Karpas-422 (cell line): ENCODE data around the gene TFF2. TPM values are rescaled to one million over a fixed set of nuclear protein-coding genes. Genes with fewer than 3 reads are reported as not detected.
A peak's percentile ranks its signal among the peaks of the same experiment; 100 is the strongest.

Source experiments
- DNase-seq: peaks from one replicate; pipeline ENCODE4 v3.0.0-alpha.2; 2015
- H2AFZ ChIP-seq: fragments of 200-600 bp; sonication (generic); 2 replicates; pipeline ENCODE4 v1.6.1; 2014; ENCODE audit warnings: antibody characterized with exemption, low read length, mixed read lengths
- H3K27ac ChIP-seq: fragments of 200-600 bp; sonication (generic); 2 replicates; pipeline ENCODE4 v1.5.1; 2014; ENCODE audit warnings: mild to moderate bottlenecking, low read length, moderate library complexity
- H3K27me3 ChIP-seq: fragments of 200-600 bp; sonication (generic); 2 replicates; pipeline ENCODE4 v1.6.1; 2014; ENCODE audit warnings: low read length, mixed read lengths
- H3K36me3 ChIP-seq: fragments of 200-600 bp; sonication (generic); 2 replicates; pipeline ENCODE4 v1.6.1; 2014; ENCODE audit warnings: low read length, mixed read lengths; ENCODE audit not compliant: insufficient read depth
- H3K4me1 ChIP-seq: fragments of 200-600 bp; sonication (generic); 2 replicates; pipeline ENCODE4 v1.6.1; 2014; ENCODE audit warnings: mild to moderate bottlenecking, low read length, mixed read lengths
- H3K4me2 ChIP-seq: fragments of 200-600 bp; sonication (generic); 2 replicates; pipeline ENCODE4 v1.6.1; 2014; ENCODE audit warnings: low read length, low read depth, mild to moderate bottlenecking; ENCODE audit not compliant: poor library complexity, severe bottlenecking
- H3K4me3 ChIP-seq: fragments of 200-600 bp; sonication (generic); 2 replicates; pipeline ENCODE4 v1.5.1; 2014; ENCODE audit warnings: mild to moderate bottlenecking, antibody characterized with exemption, low read length, mixed read lengths
- H3K79me2 ChIP-seq: fragments of 200-600 bp; sonication (generic); 2 replicates; pipeline ENCODE4 v1.6.1; 2014; ENCODE audit warnings: mild to moderate bottlenecking, low read length, mixed read lengths
- H3K9ac ChIP-seq: fragments of 200-600 bp; sonication (generic); 2 replicates; pipeline ENCODE4 v1.6.0; 2014; ENCODE audit warnings: low read length
- H3K9me2 ChIP-seq: fragments of 200-600 bp; sonication (generic), shearing (Covaris generic); replicated peaks from 2 replicates; pipeline ENCODE4 v1.6.0; 2014; ENCODE audit warnings: mild to moderate bottlenecking, low read length, moderate library complexity; ENCODE audit not compliant: insufficient read depth
- H3K9me3 ChIP-seq: fragments of 300-700, 200-600 bp; sonication (generic); 2 replicates; pipeline ENCODE4 v1.6.1; 2014; ENCODE audit warnings: low read length, mixed read lengths
- H4K20me1 ChIP-seq: fragments of 200-600 bp; sonication (generic); 2 replicates; pipeline ENCODE4 v1.6.1; 2014; ENCODE audit warnings: mild to moderate bottlenecking, antibody characterized with exemption, low read length, low read depth; ENCODE audit not compliant: insufficient read depth
- total RNA-seq: library from RNA; depleted of rRNA; stranded (reverse); fragments of >200 nt; shearing (Covaris generic); gene quantifications from 2 replicates; pipeline ENCODE4 v1.2.3, GENCODE V29; 2014; ENCODE audit warnings: low replicate concordance

The TFF2 gene
- total RNA-seq, 1 experiment from 2014 or later: not detected

DNA sequence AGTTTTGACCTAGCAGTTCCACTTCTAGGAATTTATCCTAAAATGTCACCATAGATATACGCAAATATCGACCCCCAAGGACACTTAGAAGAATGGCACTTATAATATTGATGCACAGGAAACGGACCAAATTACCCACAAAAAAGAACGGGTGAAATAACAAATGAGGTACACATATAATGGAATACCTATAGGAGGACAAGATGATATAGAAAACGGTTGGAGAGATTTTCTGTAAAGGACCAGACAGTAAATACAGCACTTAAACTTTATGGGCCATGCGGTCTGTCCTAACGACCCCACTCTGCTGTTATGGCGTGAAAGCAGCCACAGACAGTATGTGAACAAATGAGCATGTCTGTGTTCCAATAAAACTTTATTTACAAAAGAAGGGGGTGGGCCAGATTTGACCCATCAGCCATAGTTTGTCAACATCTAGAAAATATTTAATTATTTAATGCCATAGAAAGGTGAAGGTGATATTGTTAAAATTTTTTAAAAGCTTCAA lies 42.7 kb upstream of the TFF2 start:
- no peaks in the 10 kb centered on the region for H3K36me3 ChIP-seq
- H4K20me1 ChIP-seq: no peaks in the 10 kb centered on the region
- no peak overlapping the region for H2AFZ ChIP-seq
- H3K4me1 ChIP-seq: peaks cover 35% of the 10 kb centered on the region
- no peaks in the 10 kb centered on the region for H3K79me2 ChIP-seq
- H3K9ac ChIP-seq: no peak overlapping the region
- no peak overlapping the region for H3K27ac ChIP-seq
- H3K9me3 ChIP-seq: no peaks in the 10 kb centered on the region
- no peaks in the 10 kb centered on the region for H3K27me3 ChIP-seq
- H3K4me3 ChIP-seq: no peak overlapping the region
- H3K4me2 ChIP-seq: peak overlapping the region; percentile 28
- DNase-seq: no peak
- no peaks in the 10 kb centered on the region for H3K9me2 ChIP-seq

DNA sequence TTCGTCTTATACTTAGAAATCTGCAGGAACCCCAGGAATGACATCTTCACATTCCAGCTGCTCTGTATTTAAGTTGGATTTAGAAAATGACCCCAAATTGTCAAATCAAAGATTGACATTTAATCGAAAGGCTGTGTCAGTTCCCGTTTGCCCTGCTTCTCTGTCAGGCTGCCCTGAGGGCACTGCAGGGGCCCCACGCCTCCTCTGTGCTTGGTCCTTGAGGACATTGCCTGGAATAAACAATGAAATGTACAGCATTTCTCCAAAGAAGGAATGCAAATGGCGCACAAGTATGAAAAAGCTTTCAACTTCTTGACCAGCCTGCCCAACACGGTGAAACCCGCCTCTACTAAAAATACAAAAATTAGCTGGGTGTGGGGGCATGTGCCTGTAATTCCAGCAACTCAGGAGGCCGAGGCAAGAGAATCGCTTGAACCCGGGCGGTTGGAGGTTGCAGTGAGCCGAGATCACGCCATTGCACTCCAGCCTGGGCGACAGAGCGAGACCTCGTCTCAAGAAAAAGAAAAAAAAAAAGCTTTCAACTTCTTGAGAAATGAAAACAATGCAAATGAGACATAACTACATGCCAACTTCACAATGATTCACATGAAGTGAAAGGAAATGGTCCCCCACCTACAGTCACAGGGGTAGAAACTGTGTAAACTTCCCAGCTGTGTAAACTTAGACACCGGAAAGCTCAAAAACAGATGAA lies 42.1 kb upstream of the TFF2 start:
- Histone ChIP-seq H3K36me3 (no peaks in the 10 kb centered on the region), H3K27ac (no peak overlapping the region), H3K9me3 (no peaks in the 10 kb centered on the region), H4K20me1 (no peaks in the 10 kb centered on the region), H3K9ac (no peak overlapping the region), H3K9me2 (no peaks in the 10 kb centered on the region), H3K4me3 (no peak overlapping the region), H3K27me3 (no peaks in the 10 kb centered on the region), H3K79me2 (no peaks in the 10 kb centered on the region), H3K4me2 (peak overlapping the region; percentile 28), H3K4me1 (peaks cover 29% of the 10 kb centered on the region), H2AFZ (no peak overlapping the region)
- peak; percentile 48 for DNase-seq

DNA sequence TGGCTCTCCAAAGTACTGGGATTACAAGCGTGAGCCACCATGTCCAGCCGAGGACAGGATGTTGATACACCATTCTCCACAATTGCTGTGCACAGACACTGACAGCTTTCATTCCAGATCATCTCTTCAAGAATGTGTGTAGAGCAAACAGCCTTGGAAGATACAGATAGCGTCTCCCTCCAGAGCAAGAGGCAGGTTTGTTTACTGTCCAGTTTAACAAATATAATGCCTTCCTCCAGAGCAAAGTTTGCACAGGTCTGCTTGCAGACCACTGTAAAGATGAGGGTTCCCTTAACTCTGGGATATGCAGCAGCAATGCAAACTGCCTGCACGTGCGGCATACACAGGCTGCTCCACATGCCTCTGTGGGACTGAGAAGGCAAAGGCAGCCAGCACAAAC lies 40.5 kb upstream of the TFF2 start:
- H3K27me3 ChIP-seq: no peaks in the 10 kb centered on the region
- H3K4me1 ChIP-seq: peaks cover 13% of the 10 kb centered on the region
- no peaks in the 10 kb centered on the region for H3K36me3 ChIP-seq
- H3K9ac ChIP-seq: no peak overlapping the region
- no peaks in the 10 kb centered on the region for H4K20me1 ChIP-seq
- no peaks in the 10 kb centered on the region for H3K9me3 ChIP-seq
- no peak overlapping the region for H3K4me2 ChIP-seq
- no peak overlapping the region for H3K4me3 ChIP-seq
- H2AFZ ChIP-seq: no peak overlapping the region
- no peak for DNase-seq
- no peaks in the 10 kb centered on the region for H3K79me2 ChIP-seq
- no peaks in the 10 kb centered on the region for H3K9me2 ChIP-seq
- H3K27ac ChIP-seq: no peak overlapping the region

DNA sequence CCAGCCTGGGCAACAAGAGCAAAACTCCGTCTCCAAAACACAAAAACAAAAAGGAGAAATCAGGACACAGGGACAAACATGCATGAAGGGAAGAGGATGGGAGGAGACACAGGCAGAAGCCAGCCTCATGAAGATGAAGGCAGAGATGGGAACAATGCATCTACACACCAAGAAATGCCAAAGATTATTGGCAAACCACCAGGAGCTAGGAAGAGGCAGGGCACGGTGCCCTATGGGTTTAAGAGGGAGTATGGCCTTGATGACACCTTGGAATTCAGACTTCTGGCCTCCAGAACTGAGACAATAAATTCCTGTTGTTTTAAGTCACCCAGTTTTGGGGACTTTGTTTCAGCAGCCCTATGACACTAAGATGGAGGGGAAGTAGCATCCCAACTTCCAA lies 39.9 kb upstream of the TFF2 start:
- H3K36me3 ChIP-seq: no peaks in the 10 kb centered on the region
- H4K20me1 ChIP-seq: no peaks in the 10 kb centered on the region; the same call in 1 of the 2 replicates
- no peaks in the 10 kb centered on the region for H3K27me3 ChIP-seq
- peaks cover 11% of the 10 kb centered on the region for H3K4me1 ChIP-seq
- no peak overlapping the region for H3K9ac ChIP-seq
- no peak overlapping the region for H3K27ac ChIP-seq
- no peak overlapping the region for H3K4me2 ChIP-seq
- H3K79me2 ChIP-seq: no peaks in the 10 kb centered on the region
- no peak overlapping the region for H3K4me3 ChIP-seq
- H3K9me3 ChIP-seq: no peaks in the 10 kb centered on the region
- no peak overlapping the region for H2AFZ ChIP-seq
- no peaks in the 10 kb centered on the region for H3K9me2 ChIP-seq
- no peak for DNase-seq

DNA sequence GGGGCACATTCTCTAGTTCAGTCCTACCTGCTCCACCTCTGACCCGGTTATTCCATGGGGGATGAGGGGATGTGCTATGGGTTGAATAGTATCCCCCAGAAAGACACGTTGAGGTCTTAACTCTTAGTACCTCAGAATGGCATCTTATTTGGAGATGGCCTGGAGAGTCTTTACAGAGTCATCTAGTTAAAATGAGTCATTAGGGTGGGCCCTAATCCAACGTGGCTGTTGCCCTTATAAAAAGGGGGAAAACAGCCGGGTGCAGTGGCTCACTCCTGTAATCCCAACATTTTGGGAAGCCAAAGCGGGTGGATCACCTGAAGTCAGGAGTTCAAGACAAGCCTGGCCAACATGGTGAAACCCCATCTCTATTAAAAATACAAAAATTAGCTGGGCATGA lies 39.4 kb upstream of the TFF2 start:
- no peak overlapping the region for H3K27ac ChIP-seq

DNA sequence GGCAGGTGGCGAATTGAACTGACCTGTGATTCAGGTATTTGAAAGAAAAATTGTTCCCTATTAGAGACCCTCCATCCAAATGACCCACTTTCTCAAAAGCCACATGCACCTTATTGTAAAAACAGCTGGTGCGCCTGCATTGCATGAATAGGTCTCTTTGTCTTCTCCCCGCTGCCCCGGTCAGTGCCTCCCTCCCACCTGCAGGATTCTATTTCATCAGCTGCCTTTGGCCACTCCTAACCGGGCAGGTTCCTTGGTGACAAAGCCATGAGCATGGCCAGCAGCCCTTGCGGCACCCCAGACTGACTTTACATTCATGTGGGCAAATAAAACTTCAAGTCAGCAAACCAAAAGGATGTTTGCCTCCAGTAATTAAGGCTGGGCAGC lies 38.6 kb upstream of the TFF2 start:
- no peak overlapping the region for H3K9ac ChIP-seq
- no peaks in the 10 kb centered on the region for H3K9me2 ChIP-seq
- no peaks in the 10 kb centered on the region for H3K9me3 ChIP-seq
- H3K4me1 ChIP-seq: peaks cover 18% of the 10 kb centered on the region
- no peak overlapping the region for H2AFZ ChIP-seq
- DNase-seq: no peak
- no peaks in the 10 kb centered on the region for H3K79me2 ChIP-seq
- no peak overlapping the region for H3K27ac ChIP-seq
- H4K20me1 ChIP-seq: no peaks in the 10 kb centered on the region; the same call in 1 of the 2 replicates
- H3K4me2 ChIP-seq: no peak overlapping the region
- no peaks in the 10 kb centered on the region for H3K36me3 ChIP-seq
- no peak overlapping the region for H3K4me3 ChIP-seq
- no peaks in the 10 kb centered on the region for H3K27me3 ChIP-seq

More for the DNA sequence above, 39.4 kb upstream of the TFF2 start:
- Histone ChIP-seq H3K27me3 (no peaks in the 10 kb centered on the region), H3K4me3 (no peak overlapping the region), H4K20me1 (no peaks in the 10 kb centered on the region; the same call in 1 of the 2 replicates), H3K4me2 (no peak overlapping the region), H3K4me1 (peaks cover 12% of the 10 kb centered on the region), H3K9ac (no peak overlapping the region), H2AFZ (no peak overlapping the region), H3K9me3 (no peaks in the 10 kb centered on the region), H3K36me3 (no peaks in the 10 kb centered on the region), H3K9me2 (no peaks in the 10 kb centered on the region), H3K79me2 (no peaks in the 10 kb centered on the region)
- no peak for DNase-seq

DNA sequence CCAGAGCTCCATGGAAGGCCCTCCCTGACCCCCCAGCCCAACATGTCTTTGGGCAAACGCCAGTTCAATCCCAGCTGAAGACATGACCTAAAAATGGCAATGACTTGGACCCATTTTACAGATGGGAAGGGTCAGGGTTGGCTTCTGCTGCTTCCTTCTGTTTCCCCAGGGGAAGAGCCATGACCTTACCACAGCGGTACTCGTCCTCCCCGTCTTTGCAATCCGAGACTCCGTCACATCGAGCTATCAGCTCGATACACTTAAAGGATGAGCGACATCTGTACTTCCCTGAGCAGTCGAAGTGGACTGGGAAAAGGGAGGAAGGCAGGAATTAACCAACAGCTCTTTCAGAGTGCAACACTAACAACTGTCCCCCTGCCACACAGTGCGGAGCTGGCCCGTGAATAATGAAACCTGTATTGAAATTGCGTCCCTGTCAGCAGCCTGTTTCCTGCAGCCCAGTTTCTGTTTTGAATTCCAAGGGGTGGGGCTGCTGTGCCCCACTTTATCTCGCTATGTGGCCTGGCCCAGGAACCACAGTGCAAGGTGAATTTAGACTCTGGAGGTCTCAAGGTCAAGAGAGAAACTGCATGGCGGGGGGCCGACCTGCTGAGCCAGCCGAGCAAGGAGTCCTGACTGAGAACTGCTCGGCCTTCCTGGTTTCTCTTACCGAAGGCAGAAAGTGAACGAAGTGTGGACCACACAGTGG lies 38.1 kb upstream of the TFF2 start:
- Histone ChIP-seq H3K27me3 (no peaks in the 10 kb centered on the region), H2AFZ (no peak overlapping the region), H3K4me3 (no peak overlapping the region), H3K27ac (no peak overlapping the region), H3K9me2 (no peaks in the 10 kb centered on the region), H3K9me3 (no peaks in the 10 kb centered on the region), H3K4me1 (peaks cover 24% of the 10 kb centered on the region), H3K36me3 (no peaks in the 10 kb centered on the region), H3K4me2 (no peak overlapping the region), H3K9ac (no peak overlapping the region), H3K79me2 (no peaks in the 10 kb centered on the region), H4K20me1 (no peaks in the 10 kb centered on the region; the same call in 1 of the 2 replicates)
- no peak for DNase-seq

DNA sequence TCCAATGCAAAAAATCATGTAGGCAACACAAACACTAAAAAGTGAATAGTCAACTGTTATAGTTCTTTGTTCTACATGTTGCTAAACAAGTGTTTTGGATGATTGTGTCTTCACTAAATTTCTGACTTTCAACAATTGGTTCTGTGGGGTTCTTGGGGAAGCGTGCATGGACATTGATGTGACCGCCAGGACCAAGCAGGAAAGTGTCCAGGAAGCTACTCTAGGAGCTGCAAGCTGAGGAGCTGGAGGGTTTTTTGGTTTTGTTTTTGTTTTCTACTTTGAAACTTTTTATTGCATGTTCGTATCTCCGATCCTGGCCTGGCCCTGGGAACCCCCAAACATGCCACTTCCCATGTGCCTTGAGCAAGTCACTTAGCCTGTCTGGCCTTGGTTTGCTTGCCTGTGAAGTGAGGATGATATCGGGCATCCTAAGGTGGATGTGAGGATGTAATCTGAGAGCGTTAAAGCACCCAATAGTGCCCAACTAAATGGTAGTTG lies 37.1 kb upstream of the TFF2 start:
- H3K9me3 ChIP-seq: no peaks in the 10 kb centered on the region
- H3K9ac ChIP-seq: no peak overlapping the region
- H3K4me3 ChIP-seq: no peak overlapping the region
- no peaks in the 10 kb centered on the region for H3K36me3 ChIP-seq
- DNase-seq: no peak
- no peaks in the 10 kb centered on the region for H3K9me2 ChIP-seq
- peaks cover 19% of the 10 kb centered on the region for H3K4me1 ChIP-seq
- no peak overlapping the region for H3K4me2 ChIP-seq
- H4K20me1 ChIP-seq: no peaks in the 10 kb centered on the region; the same call in 1 of the 2 replicates
- H3K79me2 ChIP-seq: no peaks in the 10 kb centered on the region
- H2AFZ ChIP-seq: no peak overlapping the region
- H3K27me3 ChIP-seq: no peaks in the 10 kb centered on the region
- H3K27ac ChIP-seq: no peak overlapping the region
